ENCODE data around the gene UBE2H.
"Not testable (repeated sequence)": the region's sequence is repeated elsewhere in the genome, so short reads cannot be mapped to it uniquely, and the experiment has no call there.

The UBE2H gene

GRCh38 chr7:129898502-129899160, 54.1 kb downstream of the UBE2H start:
- no peak for TF ChIP-seq CTCF (IDR thresholded peaks at IDR 0.05; ENCODE audit: insufficient read depth, missing control alignments)
- FAIRE-seq (no peak), DNase-seq (ENCODE audit: insufficient read length, low spot score) (no peak)

- DNase-seq (ENCODE audit: insufficient read length, low spot score): no peak
- FAIRE-seq: no peak
- no peak for TF ChIP-seq CTCF (IDR thresholded peaks at IDR 0.05; ENCODE audit: insufficient read depth, missing control alignments)
Measured at GRCh38 chr7:129898007-129898406, 54.8 kb downstream of the UBE2H start.

- no peak for TF ChIP-seq CTCF (IDR thresholded peaks at IDR 0.05; ENCODE audit: insufficient read depth, missing control alignments)
- DNase-seq (ENCODE audit: insufficient read length, low spot score) (no peak), FAIRE-seq (no peak)
Measured at GRCh38 chr7:129896568-129897382, 56.0 kb downstream of the UBE2H start.

- FAIRE-seq; DNase-seq (ENCODE audit: insufficient read length, low spot score): not testable (repeated sequence)
Measured at GRCh38 chr7:129894184-129894583, 58.6 kb downstream of the UBE2H start.

GRCh38 chr7:129890090-129890489, 62.7 kb downstream of the UBE2H start:
- no peak for TF ChIP-seq CTCF (IDR thresholded peaks at IDR 0.05; ENCODE audit: insufficient read depth, missing control alignments)
- DNase-seq (ENCODE audit: insufficient read length, low spot score): no peak
- no peak for FAIRE-seq

- TF ChIP-seq CTCF (IDR thresholded peaks at IDR 0.05; ENCODE audit: insufficient read depth, missing control alignments): no peak
- DNase-seq (ENCODE audit: insufficient read length, low spot score): no peak
- no peak for FAIRE-seq
Measured at GRCh38 chr7:129889133-129889844, 63.5 kb downstream of the UBE2H start.

GRCh38 chr7:129887865-129888264, 64.9 kb downstream of the UBE2H start:
- TF ChIP-seq CTCF (IDR thresholded peaks at IDR 0.05; ENCODE audit: insufficient read depth, missing control alignments): no peak
- FAIRE-seq (no peak), DNase-seq (ENCODE audit: insufficient read length, low spot score) (no peak)
